Measurements from ENCODE around the gene AMIGO1.

AMIGO1 gene

GRCh38 chr1:109538827-109539555 lies 29.5 kb upstream of the AMIGO1 start:
- no peak for TF ChIP-seq ZNF274 (IDR thresholded peaks at IDR 0.05; ENCODE audit: low read depth, low read length)
- no peak overlapping the region for H3K4me3 ChIP-seq (ENCODE audit: low read length)

GRCh38 chr1:109537450-109538178 lies 28.1 kb upstream of the AMIGO1 start:
- no peak for TF ChIP-seq ZNF274 (IDR thresholded peaks at IDR 0.05; ENCODE audit: low read depth, low read length)
- no peak overlapping the region for H3K4me3 ChIP-seq (ENCODE audit: low read length)

DNA sequence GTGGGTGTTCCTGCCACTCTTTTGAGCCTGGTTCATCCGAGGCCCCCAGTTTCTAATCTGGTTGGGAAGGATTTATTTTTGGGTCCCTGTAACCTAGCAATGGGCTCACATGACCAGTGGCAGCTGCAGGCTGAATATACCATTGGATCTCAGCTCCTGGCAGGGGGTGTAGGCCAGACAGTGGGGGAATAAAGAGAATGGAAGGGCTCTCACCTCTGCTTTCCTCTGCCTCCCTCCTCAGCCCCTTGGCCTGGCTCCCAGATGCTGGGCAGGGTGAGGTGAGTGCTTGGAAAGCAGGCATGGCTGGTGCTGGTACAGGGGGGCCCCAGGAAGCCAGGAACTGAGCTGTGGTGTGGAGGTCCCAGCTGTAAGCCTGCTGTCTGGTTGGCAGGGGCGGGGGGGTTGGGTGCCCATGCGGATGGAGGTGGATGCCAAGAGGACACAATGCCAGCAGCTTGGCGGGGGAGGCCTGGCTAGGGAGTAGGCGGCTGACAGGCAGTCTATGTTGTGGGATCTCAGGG lies 26.5 kb upstream of the AMIGO1 start:
- H3K4me3 ChIP-seq (ENCODE audit: low read length) = no peak overlapping the region
- no peak for TF ChIP-seq ZNF274 (IDR thresholded peaks at IDR 0.05; ENCODE audit: low read depth, low read length)

DNA sequence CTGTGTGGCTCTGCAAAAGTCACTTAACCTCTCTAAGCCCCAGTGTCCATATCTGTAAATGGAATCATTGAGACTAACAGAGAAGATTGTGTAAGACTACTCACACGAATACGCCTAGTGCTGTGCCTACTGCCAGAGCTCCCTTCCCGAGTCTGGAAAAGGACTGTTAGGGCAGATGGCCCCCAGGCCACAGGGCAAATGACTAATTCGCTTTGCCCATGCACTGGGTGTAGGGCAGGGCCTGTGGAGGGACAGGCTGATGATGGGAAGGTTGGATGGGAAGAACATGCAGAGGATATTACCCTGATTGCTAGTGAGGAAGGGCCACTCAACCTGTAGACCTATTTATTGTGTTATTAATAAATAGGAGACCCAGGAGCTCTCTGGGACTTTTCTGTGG lies 26.0 kb upstream of the AMIGO1 start:
- no peak overlapping the region for H3K4me3 ChIP-seq (ENCODE audit: low read length)
- no peak for TF ChIP-seq ZNF274 (IDR thresholded peaks at IDR 0.05; ENCODE audit: low read depth, low read length)

DNA sequence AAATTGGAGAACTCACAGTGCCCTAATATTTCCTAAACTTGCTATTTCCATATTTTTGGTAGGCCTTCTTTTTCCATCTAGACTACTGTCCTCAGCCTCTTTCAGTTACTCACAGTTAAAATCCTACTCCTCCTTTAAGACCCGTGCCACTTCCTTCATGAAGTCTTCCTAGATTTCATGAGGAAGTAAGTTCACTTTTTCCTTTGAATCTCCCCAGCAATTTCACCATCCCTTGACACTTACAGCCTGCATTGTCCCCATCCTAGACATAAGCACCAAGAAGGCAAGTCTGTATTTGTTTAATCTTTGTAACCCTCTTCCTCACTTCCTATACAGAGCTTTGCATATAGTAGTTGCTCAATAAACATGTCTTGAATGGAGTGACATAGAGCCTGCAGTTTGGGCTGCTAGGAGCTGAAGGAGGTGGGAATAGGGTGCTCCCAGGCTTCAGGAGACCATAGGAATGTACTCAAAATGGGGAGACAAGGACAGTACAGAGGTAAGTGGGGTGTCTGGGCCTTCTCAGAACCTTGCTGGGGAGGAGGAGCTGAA lies 24.9 kb upstream of the AMIGO1 start:
- no peak overlapping the region for H3K4me3 ChIP-seq (ENCODE audit: low read length)
- TF ChIP-seq ZNF274 (IDR thresholded peaks at IDR 0.05; ENCODE audit: low read depth, low read length) = no peak

DNA sequence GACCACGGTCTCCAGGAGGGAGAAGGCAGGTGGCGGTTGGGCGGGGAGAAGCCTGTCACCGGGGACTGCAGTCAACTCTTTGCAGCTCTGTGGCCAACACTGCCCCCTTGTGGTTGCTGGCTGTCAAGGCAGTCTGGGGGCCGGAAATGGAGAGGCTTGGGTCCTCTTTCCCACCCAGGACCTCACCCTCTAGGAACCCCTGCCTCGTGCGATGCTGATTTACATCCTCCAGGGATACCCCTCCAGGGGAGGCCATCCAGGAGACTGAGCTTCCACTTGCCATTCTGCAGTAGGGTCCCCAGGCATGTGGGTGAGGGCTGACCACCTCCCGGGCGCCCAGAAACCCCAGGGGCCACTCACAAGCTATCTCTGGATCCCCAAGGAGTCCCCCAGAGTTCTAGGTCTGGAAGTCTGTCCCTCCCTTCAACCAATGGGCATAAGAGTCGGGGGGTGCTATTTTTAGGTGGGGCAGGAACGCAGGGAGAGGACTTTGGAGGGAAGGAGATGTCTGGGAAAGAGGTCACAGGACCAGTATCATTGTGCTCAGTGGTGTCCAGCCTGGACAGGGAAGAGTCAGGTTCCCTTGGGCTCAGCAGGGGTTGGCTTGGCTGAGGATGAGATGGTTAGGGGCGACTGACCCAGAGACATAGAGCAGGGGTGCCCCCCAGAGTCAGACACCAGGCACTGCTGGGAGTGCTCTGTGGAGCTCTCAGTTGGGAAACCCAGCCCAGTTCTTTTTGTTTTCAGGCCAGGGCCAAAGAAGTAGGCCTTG lies 23.0 kb upstream of the AMIGO1 start:
- no peak overlapping the region; the same call in 1 of the 2 replicates for H3K4me3 ChIP-seq (ENCODE audit: low read length)
- TF ChIP-seq ZNF274 (IDR thresholded peaks at IDR 0.05; ENCODE audit: low read depth, low read length) = no peak

DNA sequence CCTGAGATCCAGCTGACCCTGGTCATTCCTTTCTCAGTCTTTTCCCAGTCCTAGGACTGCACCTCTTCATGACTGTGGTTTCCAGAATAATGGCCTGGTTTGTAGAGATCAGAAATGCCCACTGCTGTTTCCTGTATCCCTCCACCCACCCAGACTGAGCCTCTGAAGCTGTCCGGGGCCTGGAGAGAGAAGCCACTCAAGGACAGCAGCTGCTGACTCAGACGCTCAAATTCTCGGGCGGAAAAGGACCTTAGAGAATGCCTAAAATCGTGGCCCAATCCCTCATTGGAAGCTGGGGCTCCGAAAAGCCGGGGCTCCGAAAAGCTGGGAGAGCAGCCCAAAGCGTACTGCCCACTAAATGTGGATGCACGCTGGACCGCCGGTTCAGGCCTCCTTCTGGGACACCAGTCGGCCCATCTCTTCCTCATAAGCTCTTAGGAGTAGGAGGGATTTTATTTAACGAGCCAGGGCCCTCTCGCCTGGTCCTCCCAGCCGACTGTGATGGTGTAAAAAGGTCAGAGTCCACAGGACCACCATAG lies 22.4 kb upstream of the AMIGO1 start:
- no peak for TF ChIP-seq ZNF274 (IDR thresholded peaks at IDR 0.05; ENCODE audit: low read depth, low read length)
- H3K4me3 ChIP-seq (ENCODE audit: low read length) = no peak overlapping the region

DNA sequence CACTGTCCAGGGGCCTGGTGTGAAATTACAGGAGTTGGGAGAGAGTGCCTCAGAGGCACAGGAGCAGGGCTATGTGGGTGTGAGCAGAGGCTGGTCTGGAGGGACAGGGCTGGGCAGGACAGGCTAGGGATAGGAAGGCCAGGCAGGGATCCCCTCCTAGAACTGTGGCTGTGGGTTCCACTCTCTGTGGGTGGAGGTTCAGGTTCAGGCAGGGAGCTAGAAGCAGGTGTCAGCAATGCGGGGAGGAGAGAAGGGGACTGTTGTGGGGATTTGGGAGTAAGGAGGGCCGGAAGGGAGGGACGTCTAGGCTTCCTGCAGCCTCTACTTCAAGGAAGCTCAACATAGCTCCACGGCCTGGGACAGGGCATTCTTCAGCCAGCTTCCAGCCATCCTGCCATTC lies 21.9 kb upstream of the AMIGO1 start:
- no peak overlapping the region for H3K4me3 ChIP-seq (ENCODE audit: low read length)
- no peak for TF ChIP-seq ZNF274 (IDR thresholded peaks at IDR 0.05; ENCODE audit: low read depth, low read length)

GRCh38 chr1:109530457-109531087 lies 21.0 kb upstream of the AMIGO1 start:
- no peak overlapping the region for H3K4me3 ChIP-seq (ENCODE audit: low read length)
- TF ChIP-seq ZNF274 (IDR thresholded peaks at IDR 0.05; ENCODE audit: low read depth, low read length) = no peak

DNA sequence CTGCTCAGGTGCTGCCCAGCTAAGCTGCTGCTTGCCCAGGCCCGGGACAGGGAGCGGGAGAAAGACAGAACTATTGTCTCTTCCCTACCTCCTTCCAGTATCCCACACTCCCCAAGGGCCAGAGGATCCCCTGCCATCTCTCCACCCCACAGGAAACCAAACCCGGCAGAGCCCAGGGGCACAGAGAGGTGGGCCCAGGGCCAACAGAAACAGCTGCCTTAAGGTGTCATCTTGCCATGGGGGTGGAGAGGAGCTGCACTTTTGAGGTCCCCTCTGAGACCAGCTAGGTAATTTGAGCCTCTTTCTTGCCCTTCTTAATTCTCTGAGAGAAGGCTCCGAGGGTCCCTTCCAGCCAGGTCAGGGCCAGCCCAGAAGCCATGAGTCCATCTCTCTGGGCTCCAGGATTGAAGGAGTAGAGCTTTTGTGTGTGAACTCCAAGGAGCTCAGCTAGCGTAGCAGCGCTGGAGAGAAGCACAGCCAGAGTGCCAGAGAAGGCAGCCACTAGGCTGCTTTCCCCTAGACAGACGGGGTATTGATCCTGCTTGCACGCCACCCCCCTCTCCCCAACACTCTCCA lies 20.4 kb upstream of the AMIGO1 start:
- TF ChIP-seq ZNF274 (IDR thresholded peaks at IDR 0.05; ENCODE audit: low read depth, low read length) = no peak
- H3K4me3 ChIP-seq (ENCODE audit: low read length) = no peak overlapping the region

- H3K4me3 ChIP-seq (ENCODE audit: low read length) = no peak overlapping the region
- no peak for TF ChIP-seq ZNF274 (IDR thresholded peaks at IDR 0.05; ENCODE audit: low read depth, low read length)
These were observed 19.2 kb upstream of the AMIGO1 start for GRCh38 chr1:109528712-109529111.

GRCh38 chr1:109527846-109528695 lies 18.5 kb upstream of the AMIGO1 start:
- TF ChIP-seq ZNF274 (IDR thresholded peaks at IDR 0.05; ENCODE audit: low read depth, low read length) = no peak
- no peak overlapping the region for H3K4me3 ChIP-seq (ENCODE audit: low read length)
